H1 (cell line): Measurements from ENCODE around the gene BCAR1. TPM values are rescaled to one million over a fixed set of nuclear protein-coding genes. Genes with fewer than 3 reads are reported as not detected.

ENCODE experiments used
- CTCF ChIA-PET: fragments of 300-600 bp; sonication (Branson Sonifier 250); formaldehyde crosslinking; loops from one replicate; lab custom pipeline; 2021; ENCODE audit not compliant: partially characterized antibody; lab: Charles Lee
- POLR2A ChIA-PET: fragments of 300-600 bp; sonication (Branson Sonifier 250); formaldehyde crosslinking; loops from one replicate; lab custom pipeline; 2021; ENCODE audit warnings: inconsistent platforms; ENCODE audit not compliant: partially characterized antibody; lab: Charles Lee
- DNase-seq, 2 experiments: peaks; one replicate each; pipeline versions ENCODE4 v3.0.0 to v3.0.0-alpha.2; 2010 to 2022; ENCODE audit warnings: low spot score in 2 of 2, low read depth in 1 of 2, mixed read lengths in 1 of 2
- FAIRE-seq: peaks from 2 replicates; lab custom pipeline; 2011; peaks lifted over from hg19 to GRCh38; lab: Jason Lieb, UNC
- H2AFZ ChIP-seq: 2 replicates; pipeline ENCODE4 v1.8.1; 2012; ENCODE audit warnings: low read length, inconsistent platforms
- H2AK5ac ChIP-seq: 2 replicates; pipeline ENCODE4 v1.6.1; 2013; ENCODE audit warnings: low read depth, low read length
- H2BK120ac ChIP-seq: replicated peaks from 2 replicates; pipeline ENCODE3; 2013; ENCODE audit warnings: low read depth, low read length, inconsistent platforms
- H2BK12ac ChIP-seq: 2 replicates; pipeline ENCODE4 v1.6.1; 2013; ENCODE audit warnings: low read depth, low read length
- H2BK15ac ChIP-seq: 2 replicates; pipeline ENCODE4 v1.6.1; 2013; ENCODE audit warnings: low read length
- H2BK20ac ChIP-seq: 2 replicates; pipeline ENCODE4 v1.6.1; 2013; ENCODE audit warnings: low read length
- H2BK5ac ChIP-seq: 2 replicates; pipeline ENCODE4 v1.6.1; 2013; ENCODE audit warnings: low read depth, low read length
- H3K14ac ChIP-seq: 2 replicates; pipeline ENCODE4 v1.6.1; 2013; ENCODE audit warnings: inconsistent platforms; ENCODE audit not compliant: insufficient read length
- H3K18ac ChIP-seq: 2 replicates; pipeline ENCODE4 v1.6.1; 2013; ENCODE audit warnings: low read length; ENCODE audit errors: extremely low read depth
- H3K23ac ChIP-seq: 2 replicates; pipeline ENCODE4 v1.6.1; 2013; ENCODE audit warnings: inconsistent platforms; ENCODE audit not compliant: insufficient read length
- H3K23me2 ChIP-seq: 2 replicates; pipeline ENCODE4 v1.6.1; 2013; ENCODE audit warnings: low read depth, low read length
- H3K27ac ChIP-seq: 2 replicates; pipeline ENCODE4 v1.6.1; 2011; ENCODE audit warnings: low read depth, low read length, inconsistent platforms
- H3K27me3 ChIP-seq, 4 experiments: replicated peaks in 1 of 4; 1 replicate in 1 of 4; 2 replicates in 3 of 4; pipeline versions ENCODE4 v1.6.1 to v1.8.1; 2011 to 2013; ENCODE audit warnings: low read length in 3 of 4, mild to moderate bottlenecking in 3 of 4, inconsistent platforms in 2 of 4, mixed read lengths in 2 of 4, moderate library complexity in 1 of 4; ENCODE audit not compliant: control insufficient read depth in 3 of 4, insufficient read depth in 3 of 4; ENCODE audit errors: extremely low read depth in 1 of 4
- H3K36me3 ChIP-seq, 4 experiments: 2 replicates each; pipeline versions ENCODE4 v1.6.1 to v1.8.1; 2011 to 2013; ENCODE audit warnings: mild to moderate bottlenecking in 4 of 4, low read length in 3 of 4, moderate library complexity in 2 of 4, control low read depth in 1 of 4, inconsistent platforms in 1 of 4; ENCODE audit not compliant: insufficient read depth in 4 of 4, control insufficient read depth in 2 of 4
- H3K4ac ChIP-seq: replicated peaks from 2 replicates; pipeline ENCODE3; 2013; ENCODE audit warnings: low read length, low read depth, mixed read lengths, inconsistent platforms; ENCODE audit not compliant: insufficient read length
- H3K4me1 ChIP-seq, 4 experiments: replicated peaks in 1 of 4; 1 replicate in 1 of 4; 2 replicates in 3 of 4; pipeline versions ENCODE4 v1.6.1 to v1.8.1; 2011 to 2013; ENCODE audit warnings: low read length in 3 of 4, inconsistent platforms in 2 of 4, mixed read lengths in 1 of 4; ENCODE audit not compliant: insufficient read depth in 4 of 4, control insufficient read depth in 3 of 4
- H3K4me2 ChIP-seq, 2 experiments: 2 replicates each; pipeline versions ENCODE4 v1.6.1 to v1.8.1; 2011 to 2013; ENCODE audit warnings: low read depth in 2 of 2, low read length in 2 of 2, control low read depth in 1 of 2, inconsistent platforms in 1 of 2, mild to moderate bottlenecking in 1 of 2; ENCODE audit not compliant: insufficient read depth in 1 of 2
- H3K4me3 ChIP-seq, 4 experiments: fragments of 200-600, 300-600 bp in 1 of 4; sonication (generic), shearing (Covaris generic), sonication (Bioruptor Twin) in 1 of 4; 2 replicates each; pipeline versions ENCODE4 v1.5.1 to v1.8.1; 2011 to 2016; ENCODE audit warnings: low read length in 4 of 4, low read depth in 3 of 4, control low read depth in 2 of 4, inconsistent platforms in 2 of 4, mild to moderate bottlenecking in 2 of 4, mixed read lengths in 1 of 4, moderate library complexity in 1 of 4; ENCODE audit not compliant: insufficient read depth in 2 of 4; ENCODE audit errors: extremely low read depth in 1 of 4
- H3K56ac ChIP-seq: replicated peaks from 2 replicates; pipeline ENCODE3; 2013; ENCODE audit warnings: low read depth, mild to moderate bottlenecking, mixed read lengths, low read length, inconsistent platforms; ENCODE audit not compliant: insufficient read length
- H3K79me1 ChIP-seq: 2 replicates; pipeline ENCODE4 v1.6.1; 2013; ENCODE audit warnings: low read depth, low read length, control low read depth
- H3K79me2 ChIP-seq, 2 experiments: 2 replicates each; pipeline versions ENCODE4 v1.6.1 to v1.8.1; 2012 to 2013; ENCODE audit warnings: low read length in 2 of 2, mild to moderate bottlenecking in 2 of 2, inconsistent platforms in 1 of 2; ENCODE audit not compliant: insufficient read depth in 2 of 2, control insufficient read depth in 1 of 2
- H3K9ac ChIP-seq, 4 experiments: replicated peaks in 1 of 4; 1 replicate in 1 of 4; 2 replicates in 3 of 4; pipeline versions ENCODE4 v1.6.1 to v1.8.1; 2011 to 2013; ENCODE audit warnings: low read depth in 3 of 4, low read length in 3 of 4, control low read depth in 2 of 4, mild to moderate bottlenecking in 2 of 4, moderate library complexity in 2 of 4, inconsistent platforms in 1 of 4; ENCODE audit errors: extremely low read depth in 1 of 4
- H3K9me3 ChIP-seq, 2 experiments: 2 replicates each; pipeline versions ENCODE4 v1.6.1 to v1.8.1; 2012 to 2013; ENCODE audit warnings: mild to moderate bottlenecking in 2 of 2, moderate library complexity in 2 of 2, control low read depth in 1 of 2, inconsistent platforms in 1 of 2, low read depth in 1 of 2, low read length in 1 of 2, mixed read lengths in 1 of 2; ENCODE audit not compliant: insufficient read depth in 2 of 2
- H4K20me1 ChIP-seq, 2 experiments: replicated peaks in 1 of 2; 2 replicates each; pipeline versions ENCODE3 to v1.8.1; 2011 to 2013; ENCODE audit warnings: inconsistent platforms in 2 of 2, low read length in 2 of 2, mild to moderate bottlenecking in 1 of 2; ENCODE audit not compliant: insufficient read depth in 2 of 2, control insufficient read depth in 1 of 2
- H4K5ac ChIP-seq: 2 replicates; pipeline ENCODE4 v1.6.1; 2013; ENCODE audit warnings: low read length, low read depth, mixed read lengths, inconsistent platforms; ENCODE audit not compliant: insufficient read length
- H4K8ac ChIP-seq: 2 replicates; pipeline ENCODE4 v1.8.0; 2013; ENCODE audit warnings: mild to moderate bottlenecking, moderate library complexity, low read length, inconsistent platforms; ENCODE audit not compliant: insufficient read depth; ENCODE audit errors: extremely low read depth
- H4K91ac ChIP-seq: replicated peaks from 2 replicates; pipeline ENCODE3; 2013; ENCODE audit warnings: low read length, mixed read lengths, inconsistent platforms; ENCODE audit not compliant: insufficient read length
- EP300 ChIP-seq, 2 experiments: IDR thresholded peaks; 1 replicate in 1 of 2; 2 replicates in 1 of 2; pipeline ENCODE4 v1.6.1; 2011 to 2012; ENCODE audit warnings: low read depth in 2 of 2, low read length in 2 of 2, mild to moderate bottlenecking in 2 of 2, borderline replicate concordance in 1 of 2, inconsistent platforms in 1 of 2, moderate library complexity in 1 of 2
- FOSL1 ChIP-seq: IDR thresholded peaks from 2 replicates; pipeline ENCODE4 v1.6.1; 2011; ENCODE audit warnings: mild to moderate bottlenecking, low read depth, low read length, moderate library complexity; ENCODE audit not compliant: insufficient read depth
- JUND ChIP-seq: IDR thresholded peaks from 2 replicates; pipeline ENCODE4 v1.6.1; 2011; ENCODE audit warnings: mild to moderate bottlenecking, improper control_type of control experiment, low read length
- SIRT6 ChIP-seq: IDR thresholded peaks from one replicate; pipeline ENCODE4 v1.7.1; 2012; ENCODE audit warnings: low read length, inconsistent platforms
- SP1 ChIP-seq: IDR thresholded peaks from 2 replicates; pipeline ENCODE4 v1.6.1; 2011; ENCODE audit warnings: low read depth, low read length
- SP2 ChIP-seq: IDR thresholded peaks from 2 replicates; pipeline ENCODE4 v1.6.1; 2012; ENCODE audit warnings: mild to moderate bottlenecking, low read length, inconsistent platforms
- TEAD4 ChIP-seq: IDR thresholded peaks from 2 replicates; pipeline ENCODE4 v1.6.1; 2012; ENCODE audit warnings: low read depth, low read length, inconsistent platforms, mixed read lengths
- ZNF274 ChIP-seq: IDR thresholded peaks from 2 replicates; pipeline ENCODE4 v1.7.0; 2012; ENCODE audit warnings: low read length, borderline replicate concordance; ENCODE audit errors: extremely low read depth
- WGBS, 2 experiments: shearing (Covaris generic) in 1 of 2; methylation state at CpG; one replicate each; pipeline versions ENCODE4 v1.1.6 to v1.1.7; 2013 to 2015; ENCODE audit warnings: low lambda C conversion rate in 2 of 2, mixed read lengths in 2 of 2, inconsistent platforms in 1 of 2, low coverage in 1 of 2, missing lambda C conversion rate in 1 of 2; ENCODE audit not compliant: insufficient replicate concordance in 2 of 2, insufficient coverage in 1 of 2, insufficient read length in 1 of 2; ENCODE audit errors: extremely low coverage in 1 of 2, missing lambda C conversion rate in 1 of 2; 5-methylcytosine and 5-hydroxymethylcytosine counted together
- polyA plus RNA-seq, 7 experiments: library from polyadenylated mRNA; depleted of rRNA in 3 of 7; stranded (reverse) in 5 of 7; unstranded in 2 of 7; fragments of >200 nt in 5 of 7; fragments of 200-250 nt in 2 of 7; gene quantifications; 1 replicate in 5 of 7; 2 replicates in 1 of 7; 4 replicates in 1 of 7; pipeline versions ENCODE4 v1.2.1 to v1.2.3, GENCODE V29; 2011 to 2013; ENCODE audit warnings: missing spikeins in 2 of 7, mixed read lengths in 2 of 7
- total RNA-seq: library from RNA; stranded (reverse); fragmentation: NEBNext Ultra II Directional; extraction: Animal tissue kit (Norgen Biotek cat#: 25700); gene quantifications from 2 replicates; pipeline ENCODE4 v1.2.1, GENCODE V29; 2021
- TF ChIP-seq, protein P1 (sequence below): IDR thresholded peaks from 2 replicates; pipeline ENCODE4 v1.6.1; 2012; ENCODE audit warnings: low read length, inconsistent platforms

The BCAR1 gene
- total and polyA plus RNA-seq, 2 of the 8 experiments (the other 6 are each of a cell fraction or from before 2014, with no cell fraction given): 59.8 to 105 TPM

DNA sequence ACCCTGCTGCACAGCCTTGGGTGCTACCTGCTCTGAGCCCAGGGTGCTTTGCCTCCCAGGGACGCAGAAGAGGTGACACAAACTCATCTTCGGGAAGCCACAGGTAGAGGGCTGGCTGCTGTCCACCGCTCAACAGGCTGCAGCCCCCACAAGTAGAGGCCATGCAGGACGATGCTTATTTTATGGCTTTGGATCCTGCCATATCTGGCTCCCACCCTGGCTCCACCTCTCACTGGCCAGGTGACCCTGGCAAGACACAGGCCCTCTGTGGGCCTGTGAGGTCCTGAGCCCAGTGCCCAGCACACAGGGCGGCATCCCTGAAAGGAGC is 11.3 kb upstream of the BCAR1 start:
- no peak overlapping the region for H3K56ac ChIP-seq
- peaks cover 0 to 75% of the 10 kb centered on the region in 2 experiments; a peak in 2 of 4 replicates for H3K79me2 ChIP-seq
- ChIA-PET CTCF (interaction anchor here (0.8 to 1.8 kb wide), 6 partner anchors 8 to 124 kb away, joined by 3 to 13 read pairs (median 4); no protein-coding TSS in a partner anchor), POLR2A (interaction anchor here (0.9 to 9.2 kb wide), 8 partner anchors 10 to 54 kb away, joined by 3 to 158 read pairs (median 4); partner anchors contain the start of gene BCAR1)
- peak overlapping the region; percentile 40; the same call in 1 of the 2 replicates for H2AK5ac ChIP-seq
- peaks cover 0 to 36% (median 28%) of the 10 kb centered on the region in 4 experiments; a peak in 6 of 7 replicates for H3K4me1 ChIP-seq
- peaks cover 11% of the 10 kb centered on the region; the same call in 1 of the 2 replicates for H3K23me2 ChIP-seq
- no peaks in the 10 kb centered on the region for H3K9me3 ChIP-seq
- H2BK15ac ChIP-seq: 0 out of 2 replicates have a peak overlapping the region, but pooled peaks have one; percentile 29
- H3K14ac ChIP-seq: no peak overlapping the region
- 0 out of 2 replicates have a peak overlapping the region, but pooled peaks have one; percentile 80 for H2BK12ac ChIP-seq
- no peak overlapping the region for H4K91ac ChIP-seq
- H4K5ac ChIP-seq: no peak overlapping the region
- DNase-seq (no peak), FAIRE-seq (no peak)
- H4K20me1 ChIP-seq: peaks cover 15 to 35% of the 10 kb centered on the region in 2 experiments
- H2BK5ac ChIP-seq: no peak overlapping the region; the same call in 1 of the 2 replicates
- WGBS, 2 experiments: 77% methylated on average over 5 of the region's 5 CpGs; no CpG with 5 or more reads in 1 of the 2 experiments
- H3K27me3 ChIP-seq: no peaks in the 10 kb centered on the region
- no peak overlapping the region for H3K18ac ChIP-seq
- H3K4me2 ChIP-seq: no peak overlapping the region; a peak in 1 of 4 replicates
- H4K8ac ChIP-seq: no peak overlapping the region
- no peak overlapping the region for H3K23ac ChIP-seq
- TF ChIP-seq EP300 (IDR thresholded peaks at IDR 0.05; ENCODE audit: borderline replicate concordance in 1 of 2, low read depth in 2 of 2, low read length in 2 of 2): no peak
- TF ChIP-seq, protein P1, sequence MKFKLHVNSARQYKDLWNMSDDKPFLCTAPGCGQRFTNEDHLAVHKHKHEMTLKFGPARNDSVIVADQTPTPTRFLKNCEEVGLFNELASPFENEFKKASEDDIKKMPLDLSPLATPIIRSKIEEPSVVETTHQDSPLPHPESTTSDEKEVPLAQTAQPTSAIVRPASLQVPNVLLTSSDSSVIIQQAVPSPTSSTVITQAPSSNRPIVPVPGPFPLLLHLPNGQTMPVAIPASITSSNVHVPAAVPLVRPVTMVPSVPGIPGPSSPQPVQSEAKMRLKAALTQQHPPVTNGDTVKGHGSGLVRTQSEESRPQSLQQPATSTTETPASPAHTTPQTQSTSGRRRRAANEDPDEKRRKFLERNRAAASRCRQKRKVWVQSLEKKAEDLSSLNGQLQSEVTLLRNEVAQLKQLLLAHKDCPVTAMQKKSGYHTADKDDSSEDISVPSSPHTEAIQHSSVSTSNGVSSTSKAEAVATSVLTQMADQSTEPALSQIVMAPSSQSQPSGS: no peak
- TF ChIP-seq JUND: no peak
- TF ChIP-seq SIRT6: no peak
- TF ChIP-seq TEAD4: no peak
- no peak for TF ChIP-seq ZNF274
- no peak for TF ChIP-seq SP1
- no peak for TF ChIP-seq FOSL1
- TF ChIP-seq SP2: no peak
- H3K4ac ChIP-seq: no peak overlapping the region
- no peak overlapping the region for H2BK20ac ChIP-seq
- H3K4me3 ChIP-seq: no peak overlapping the region
- H3K36me3 ChIP-seq: no peaks in the 10 kb centered on the region
- no peak overlapping the region for H2BK120ac ChIP-seq
- no peak overlapping the region for H3K27ac ChIP-seq
- H2AFZ ChIP-seq: no peak overlapping the region
- H3K9ac ChIP-seq: no peak overlapping the region
- peaks cover 33% of the 10 kb centered on the region for H3K79me1 ChIP-seq
